ENCODE data around the gene GPR137C.

DNA sequence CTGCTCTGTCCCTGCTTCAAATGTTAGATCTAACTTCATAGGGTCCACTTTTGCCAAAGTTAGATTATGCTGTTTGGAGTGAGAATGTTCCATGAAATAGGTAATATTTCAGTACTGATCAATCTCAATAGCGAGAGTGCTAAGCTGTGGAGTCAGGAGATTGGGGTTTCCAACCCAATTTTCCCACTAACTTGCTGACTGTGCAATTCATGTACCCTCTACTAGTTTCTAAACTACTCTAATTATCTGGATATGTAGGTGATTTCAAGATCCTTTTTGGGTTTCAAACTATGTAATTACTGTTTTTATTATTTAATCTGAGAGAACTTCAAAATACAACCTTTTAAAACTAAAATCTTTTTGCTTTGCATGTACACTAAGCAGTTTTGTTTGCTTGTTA lies 45.9 kb downstream of the GPR137C start:
- no peak for TF ChIP-seq GABPA (IDR thresholded peaks at IDR 0.05; ENCODE audit: borderline replicate concordance, insufficient read depth, low read length)
- TF ChIP-seq POLR2A (IDR thresholded peaks at IDR 0.05; ENCODE audit: control extremely low read depth in 1 of 2, low read depth in 2 of 2, low read length in 2 of 2) = no peak
- TF ChIP-seq CHD2 (IDR thresholded peaks at IDR 0.05; ENCODE audit: low read length) = no peak
- TF ChIP-seq TAF1 (IDR thresholded peaks at IDR 0.05; ENCODE audit: low read depth, low read length) = no peak
- no peak for TF ChIP-seq SP2 (IDR thresholded peaks at IDR 0.05; ENCODE audit: low read length)
- TF ChIP-seq, protein P1, sequence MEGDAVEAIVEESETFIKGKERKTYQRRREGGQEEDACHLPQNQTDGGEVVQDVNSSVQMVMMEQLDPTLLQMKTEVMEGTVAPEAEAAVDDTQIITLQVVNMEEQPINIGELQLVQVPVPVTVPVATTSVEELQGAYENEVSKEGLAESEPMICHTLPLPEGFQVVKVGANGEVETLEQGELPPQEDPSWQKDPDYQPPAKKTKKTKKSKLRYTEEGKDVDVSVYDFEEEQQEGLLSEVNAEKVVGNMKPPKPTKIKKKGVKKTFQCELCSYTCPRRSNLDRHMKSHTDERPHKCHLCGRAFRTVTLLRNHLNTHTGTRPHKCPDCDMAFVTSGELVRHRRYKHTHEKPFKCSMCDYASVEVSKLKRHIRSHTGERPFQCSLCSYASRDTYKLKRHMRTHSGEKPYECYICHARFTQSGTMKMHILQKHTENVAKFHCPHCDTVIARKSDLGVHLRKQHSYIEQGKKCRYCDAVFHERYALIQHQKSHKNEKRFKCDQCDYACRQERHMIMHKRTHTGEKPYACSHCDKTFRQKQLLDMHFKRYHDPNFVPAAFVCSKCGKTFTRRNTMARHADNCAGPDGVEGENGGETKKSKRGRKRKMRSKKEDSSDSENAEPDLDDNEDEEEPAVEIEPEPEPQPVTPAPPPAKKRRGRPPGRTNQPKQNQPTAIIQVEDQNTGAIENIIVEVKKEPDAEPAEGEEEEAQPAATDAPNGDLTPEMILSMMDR (IDR thresholded peaks at IDR 0.05; ENCODE audit: control extremely low read depth in 1 of 3, insufficient read depth in 1 of 3, low read depth in 1 of 3, low read length in 3 of 3) = no peak
- TF ChIP-seq RFX5 (IDR thresholded peaks at IDR 0.05; ENCODE audit: borderline replicate concordance, low read depth, low read length) = no peak
- no peak for TF ChIP-seq EP300 (IDR thresholded peaks at IDR 0.05; ENCODE audit: borderline replicate concordance in 1 of 2, low read depth in 2 of 2, low read length in 2 of 2)
